Endodermal cell (in vitro differentiated cells): ENCODE results near the gene RNF111. TPM values are rescaled to one million over a fixed set of nuclear protein-coding genes. Genes with fewer than 3 reads are reported as not detected.

Experiments
- DNase-seq: peaks from one replicate; pipeline ENCODE4 v3.0.0-alpha.2; 2017
- H3K27ac ChIP-seq: 2 replicates; pipeline ENCODE4 v1.5.1; 2013; ENCODE audit warnings: mild to moderate bottlenecking, low read depth, low read length, moderate library complexity
- H3K27me3 ChIP-seq: 2 replicates; pipeline ENCODE4 v1.6.1; 2013; ENCODE audit warnings: mild to moderate bottlenecking, low read length, moderate library complexity; ENCODE audit not compliant: insufficient read depth, control insufficient read depth, poor library complexity, severe bottlenecking
- H3K36me3 ChIP-seq: 2 replicates; pipeline ENCODE4 v1.7.0; 2013; ENCODE audit warnings: mild to moderate bottlenecking, low read length, moderate library complexity; ENCODE audit not compliant: control insufficient read depth, insufficient read depth
- H3K4me1 ChIP-seq: one replicate; pipeline ENCODE4 v1.7.0; 2013; ENCODE audit warnings: low read length; ENCODE audit not compliant: control insufficient read depth, insufficient read depth
- H3K4me3 ChIP-seq: 2 replicates; pipeline ENCODE4 v1.5.1; 2013; ENCODE audit warnings: mild to moderate bottlenecking, low read length, moderate library complexity
- H3K9ac ChIP-seq: 2 replicates; pipeline ENCODE4 v1.6.1; 2013; ENCODE audit warnings: mild to moderate bottlenecking, low read length, moderate library complexity; ENCODE audit not compliant: poor library complexity, severe bottlenecking; ENCODE audit errors: extremely low read depth
- H3K9me3 ChIP-seq: 2 replicates; pipeline ENCODE4 v1.6.1; 2013; ENCODE audit warnings: mild to moderate bottlenecking, low read length, moderate library complexity; ENCODE audit not compliant: control insufficient read depth
- H3K27ac Mint-ChIP-seq: 2 replicates; pipeline ENCODE4 v1.8.0; 2020; ENCODE audit warnings: mixed read lengths
- H3K27me3 Mint-ChIP-seq: 2 replicates; pipeline ENCODE4 v1.8.0; 2021; ENCODE audit warnings: mild to moderate bottlenecking, mixed read lengths; ENCODE audit not compliant: insufficient read depth
- H3K36me3 Mint-ChIP-seq: 2 replicates; pipeline ENCODE4 v1.8.0; 2020; ENCODE audit warnings: low read depth, mixed read lengths
- H3K4me1 Mint-ChIP-seq: 2 replicates; pipeline ENCODE4 v1.8.0; 2020; ENCODE audit warnings: mixed read lengths
- H3K4me3 Mint-ChIP-seq: 2 replicates; pipeline ENCODE4 v1.8.0; 2020; ENCODE audit warnings: mild to moderate bottlenecking, moderate library complexity, mixed read lengths
- H3K9me3 Mint-ChIP-seq: 2 replicates; pipeline ENCODE4 v1.8.0; 2020; ENCODE audit warnings: mild to moderate bottlenecking, mixed read lengths
- CTCF ChIP-seq: fragments of 200-600 bp; sonication (generic); conservative IDR thresholded peaks from 2 replicates; pipeline ENCODE4 v1.5.0; 2021; ENCODE audit warnings: antibody characterized with exemption, mild to moderate bottlenecking
- WGBS, 2 experiments: methylation state at CpG; one replicate each; pipeline versions ENCODE4 v1.1.5 to v1.1.7; 2013; ENCODE audit warnings: missing lambda C conversion rate in 2 of 2, mixed read lengths in 1 of 2; ENCODE audit not compliant: insufficient coverage in 1 of 2, insufficient read length in 1 of 2; 5-methylcytosine and 5-hydroxymethylcytosine counted together
- total RNA-seq, 2 donors: library from RNA; stranded (reverse); fragmentation: NEBNext Ultra II Directional in 1 of 2; extraction: Animal tissue kit (Norgen Biotek cat#: 25700) in 1 of 2; gene quantifications; 2 replicates in 1 of 2; 3 replicates in 1 of 2; pipeline ENCODE4 v1.2.1, GENCODE V29; 2021

The RNF111 gene
- total RNA-seq, 2 donors from 2014 or later: 31.6 to 31.9 TPM

- H3K9me3 ChIP-seq: no peaks in the 10 kb centered on the region
- WGBS, 2 experiments: no CpG with 5 or more reads among the region's 1 CpG
- H3K9ac ChIP-seq: no peak overlapping the region
- Mint-ChIP-seq H3K36me3 (no peaks in the 10 kb centered on the region), H3K9me3 (no peaks in the 10 kb centered on the region), H3K27me3 (no peaks in the 10 kb centered on the region), H3K4me3 (no peak overlapping the region), H3K27ac (no peak overlapping the region), H3K4me1 (no peaks in the 10 kb centered on the region)
- H3K36me3 ChIP-seq: no peaks in the 10 kb centered on the region
- H3K4me3 ChIP-seq: no peak overlapping the region
- no peak for TF ChIP-seq CTCF
- H3K27ac ChIP-seq: no peak overlapping the region
- H3K27me3 ChIP-seq: no peaks in the 10 kb centered on the region
- no peaks in the 10 kb centered on the region for H3K4me1 ChIP-seq
- DNase-seq: no peak
Observed at GRCh38 chr15:58962136-58962535, 25.3 kb upstream of the RNF111 start.

GRCh38 chr15:58962662-58963565, 24.5 kb upstream of the RNF111 start:
- H3K27ac Mint-ChIP-seq: no peak overlapping the region
- Histone ChIP-seq H3K27me3 (no peaks in the 10 kb centered on the region), H3K27ac (no peak overlapping the region), H3K4me3 (no peak overlapping the region), H3K9ac (no peak overlapping the region), H3K4me1 (no peaks in the 10 kb centered on the region), H3K36me3 (no peaks in the 10 kb centered on the region), H3K9me3 (no peaks in the 10 kb centered on the region)
- no peaks in the 10 kb centered on the region for H3K27me3 Mint-ChIP-seq
- DNase-seq: no peak
- no peaks in the 10 kb centered on the region for H3K36me3 Mint-ChIP-seq
- 88 to 92% methylated on average over 3 to 7 of the region's 8 CpGs for WGBS, 2 experiments
- no peaks in the 10 kb centered on the region for H3K4me1 Mint-ChIP-seq
- no peaks in the 10 kb centered on the region for H3K9me3 Mint-ChIP-seq
- no peak overlapping the region for H3K4me3 Mint-ChIP-seq
- TF ChIP-seq CTCF: no peak

- DNase-seq: no peak
- no peaks in the 10 kb centered on the region for H3K4me1 ChIP-seq
- no peak for TF ChIP-seq CTCF
Observed at GRCh38 chr15:58966698-58967097, 20.8 kb upstream of the RNF111 start.

More at GRCh38 chr15:58966698-58967097, 20.8 kb upstream of the RNF111 start:
- Histone ChIP-seq H3K9me3 (no peaks in the 10 kb centered on the region), H3K9ac (no peak overlapping the region), H3K27ac (no peak overlapping the region), H3K27me3 (no peaks in the 10 kb centered on the region), H3K4me3 (no peak overlapping the region), H3K36me3 (no peaks in the 10 kb centered on the region)
- H3K36me3 Mint-ChIP-seq: no peaks in the 10 kb centered on the region
- no peak overlapping the region for H3K27ac Mint-ChIP-seq
- H3K27me3 Mint-ChIP-seq: peaks cover under 1% of the 10 kb centered on the region
- whole genome bisulfite sequencing, 2 experiments: 85 to 100% methylated on average over 1 to 3 of the region's 3 CpGs
- H3K4me3 Mint-ChIP-seq: no peak overlapping the region
- H3K9me3 Mint-ChIP-seq: no peaks in the 10 kb centered on the region
- no peaks in the 10 kb centered on the region for H3K4me1 Mint-ChIP-seq
